ENCODE data around the gene MATN1.

DNA sequence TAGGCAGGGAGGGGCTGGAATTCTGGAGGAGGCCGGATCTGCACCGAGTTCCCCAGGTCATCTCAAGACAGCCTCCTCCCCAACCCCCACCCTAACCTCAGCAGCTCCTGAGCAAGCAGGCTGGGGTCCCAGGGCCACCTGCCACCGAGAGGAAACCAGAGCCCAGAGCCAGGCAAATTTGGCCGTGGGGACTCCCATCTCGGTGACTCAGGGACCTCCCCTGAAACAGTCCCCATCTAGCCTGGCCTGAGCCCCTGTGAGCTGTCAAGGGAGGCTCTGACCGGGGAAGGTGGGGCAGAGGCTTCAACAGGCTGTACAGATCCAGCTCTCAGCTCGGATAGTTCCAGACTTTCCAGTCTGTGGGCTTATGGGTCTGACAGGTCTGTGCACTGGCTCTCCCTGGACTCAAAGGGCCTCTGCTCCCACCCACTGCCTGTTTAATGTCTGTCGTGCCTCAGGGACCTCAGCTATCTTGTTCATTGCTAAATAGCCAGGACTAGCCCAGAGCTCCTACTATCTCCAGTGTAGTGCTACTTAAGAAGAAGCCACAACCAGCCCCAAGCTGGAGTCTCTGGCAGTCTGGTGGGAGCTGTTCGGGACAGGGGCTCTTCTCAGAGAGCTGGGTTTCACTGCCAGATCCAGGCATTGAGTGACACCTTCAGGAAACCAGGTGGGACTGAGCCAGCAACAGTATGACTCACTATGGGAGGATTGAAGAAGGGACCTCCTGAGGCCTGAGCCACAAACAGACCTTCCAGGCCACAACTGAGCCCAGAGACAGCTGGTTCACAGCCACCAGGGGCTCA, 25.6 kb downstream of the MATN1 start:
- no peak for TF ChIP-seq EZH2 (IDR thresholded peaks at IDR 0.05; ENCODE audit: insufficient read depth, poor library complexity, severe bottlenecking)
- no peak for TF ChIP-seq EZH2phosphoT487 (IDR thresholded peaks at IDR 0.05; ENCODE audit: insufficient read depth, low read depth)
